Neural progenitor cell (in vitro differentiated cells): ENCODE data around the gene GPRC5D.

Source experiments
- EZH2 ChIP-seq: fragments of 200-600 bp; sonication (generic); IDR thresholded peaks from 2 replicates; pipeline ENCODE4 v1.6.1; 2017; ENCODE audit warnings: antibody characterized with exemption, mild to moderate bottlenecking, moderate library complexity
- EZH2phosphoT487 ChIP-seq: fragments of 200-600 bp; sonication (generic); IDR thresholded peaks from 2 replicates; pipeline ENCODE4 v1.6.1; 2017; ENCODE audit warnings: antibody characterized with exemption
- TF ChIP-seq, protein P1 (sequence below): fragments of 200-600 bp; sonication (generic); IDR thresholded peaks from 2 replicates; pipeline ENCODE4 v1.5.1; 2017; ENCODE audit warnings: antibody characterized with exemption, mild to moderate bottlenecking

- TF ChIP-seq, protein P1, sequence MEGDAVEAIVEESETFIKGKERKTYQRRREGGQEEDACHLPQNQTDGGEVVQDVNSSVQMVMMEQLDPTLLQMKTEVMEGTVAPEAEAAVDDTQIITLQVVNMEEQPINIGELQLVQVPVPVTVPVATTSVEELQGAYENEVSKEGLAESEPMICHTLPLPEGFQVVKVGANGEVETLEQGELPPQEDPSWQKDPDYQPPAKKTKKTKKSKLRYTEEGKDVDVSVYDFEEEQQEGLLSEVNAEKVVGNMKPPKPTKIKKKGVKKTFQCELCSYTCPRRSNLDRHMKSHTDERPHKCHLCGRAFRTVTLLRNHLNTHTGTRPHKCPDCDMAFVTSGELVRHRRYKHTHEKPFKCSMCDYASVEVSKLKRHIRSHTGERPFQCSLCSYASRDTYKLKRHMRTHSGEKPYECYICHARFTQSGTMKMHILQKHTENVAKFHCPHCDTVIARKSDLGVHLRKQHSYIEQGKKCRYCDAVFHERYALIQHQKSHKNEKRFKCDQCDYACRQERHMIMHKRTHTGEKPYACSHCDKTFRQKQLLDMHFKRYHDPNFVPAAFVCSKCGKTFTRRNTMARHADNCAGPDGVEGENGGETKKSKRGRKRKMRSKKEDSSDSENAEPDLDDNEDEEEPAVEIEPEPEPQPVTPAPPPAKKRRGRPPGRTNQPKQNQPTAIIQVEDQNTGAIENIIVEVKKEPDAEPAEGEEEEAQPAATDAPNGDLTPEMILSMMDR, result peak; percentile 51
- TF ChIP-seq EZH2phosphoT487, result no peak
- TF ChIP-seq EZH2, result no peak
Measured at GRCh38 chr12:13000925-13001774, 49.2 kb upstream of the GPRC5D start.
